SH-SY5Y (cell line): Measurements from ENCODE around the gene GK.

Experiments used
- GATA2 ChIP-seq: IDR thresholded peaks from 2 replicates; pipeline ENCODE4 v1.6.1; 2011; ENCODE audit warnings: mild to moderate bottlenecking, low read depth, low read length
- GATA3 ChIP-seq: IDR thresholded peaks from 2 replicates; pipeline ENCODE4 v1.6.1; 2011; ENCODE audit warnings: low read depth, mild to moderate bottlenecking, low read length, moderate library complexity

DNA sequence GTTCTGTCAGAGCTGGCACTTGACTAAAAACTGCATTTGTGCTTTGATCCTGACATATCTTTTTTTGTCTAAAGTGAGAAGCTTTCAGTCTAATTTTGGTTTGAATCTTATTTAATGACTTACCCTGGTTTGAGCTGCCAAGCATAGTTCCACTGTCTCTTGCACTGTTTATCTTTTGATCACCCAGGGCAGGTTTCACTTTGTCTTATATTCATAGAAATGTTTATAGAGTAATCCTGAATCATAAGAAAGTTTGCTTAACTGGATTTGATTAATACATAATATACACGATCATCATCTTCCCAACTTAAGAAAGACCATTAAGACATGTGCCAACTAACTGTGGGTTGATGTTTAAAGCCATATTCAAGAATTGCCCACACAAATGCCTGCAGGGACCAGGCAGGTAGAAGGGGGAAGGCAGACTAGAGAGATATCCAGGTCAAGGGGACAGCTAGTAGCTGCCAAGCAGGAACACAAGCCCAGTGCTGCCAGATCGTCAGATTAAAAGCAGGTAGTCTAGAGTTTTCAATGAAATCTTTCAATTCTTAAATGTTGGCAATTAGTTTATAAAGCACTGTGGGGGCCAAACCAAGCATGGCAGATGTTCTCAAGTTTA is 1.9 kb downstream of the GK start:
- no peak for TF ChIP-seq GATA3
- TF ChIP-seq GATA2 = no peak
